Renal cortex interstitium (tissue), 15 donors: Measurements from ENCODE around the gene MPP2. TPM values are rescaled to one million over a fixed set of nuclear protein-coding genes. Genes with fewer than 3 reads are reported as not detected.
"Not testable (repeated sequence)": the region's sequence is repeated elsewhere in the genome, so short reads cannot be mapped to it uniquely, and the experiment has no call there.

Experiments
- DNase-seq, 11 donors: peaks; one replicate each; pipeline ENCODE4 v3.0.0-alpha.2; 2013; ENCODE audit warnings: low read depth in 9 of 11, low spot score in 4 of 11; ENCODE audit errors: extremely low read depth in 1 of 11
- long read RNA-seq, 16 experiments: transcript quantifications; one replicate each; lab custom pipeline, GENCODE V29; 2026
- polyA plus RNA-seq, 3 donors: library from polyadenylated mRNA; unstranded; fragments of 120-200 nt; gene quantifications; one replicate each; pipeline ENCODE4 v1.2.1, GENCODE V29; 2013; ENCODE audit not compliant: insufficient read length in 3 of 3

Gene MPP2, protein sequence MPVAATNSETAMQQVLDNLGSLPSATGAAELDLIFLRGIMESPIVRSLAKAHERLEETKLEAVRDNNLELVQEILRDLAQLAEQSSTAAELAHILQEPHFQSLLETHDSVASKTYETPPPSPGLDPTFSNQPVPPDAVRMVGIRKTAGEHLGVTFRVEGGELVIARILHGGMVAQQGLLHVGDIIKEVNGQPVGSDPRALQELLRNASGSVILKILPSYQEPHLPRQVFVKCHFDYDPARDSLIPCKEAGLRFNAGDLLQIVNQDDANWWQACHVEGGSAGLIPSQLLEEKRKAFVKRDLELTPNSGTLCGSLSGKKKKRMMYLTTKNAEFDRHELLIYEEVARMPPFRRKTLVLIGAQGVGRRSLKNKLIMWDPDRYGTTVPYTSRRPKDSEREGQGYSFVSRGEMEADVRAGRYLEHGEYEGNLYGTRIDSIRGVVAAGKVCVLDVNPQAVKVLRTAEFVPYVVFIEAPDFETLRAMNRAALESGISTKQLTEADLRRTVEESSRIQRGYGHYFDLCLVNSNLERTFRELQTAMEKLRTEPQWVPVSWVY
- polyA plus RNA-seq: 1 to 10 TPM; 5.8 to 8.2 (median 7.1) TPM
- long read RNA-seq, donor 1: 0 reads
- long read RNA-seq, donor 2, full-length matches to known transcripts: 1 of 1 reads
- long read RNA-seq, donor 2, partial matches to known transcripts: 0 of 1 reads
- long read RNA-seq, donor 2, other reads (novel, unspliced or antisense): 0 of 1 reads
- long read RNA-seq, donor 3: 0 reads
- long read RNA-seq, donor 4, full-length matches to known transcripts: 2 of 2 reads
- long read RNA-seq, donor 4, partial matches to known transcripts: 0 of 2 reads
- long read RNA-seq, donor 4, other reads (novel, unspliced or antisense): 0 of 2 reads
- long read RNA-seq, donor 5: 0 reads
- long read RNA-seq, donor 6, full-length matches to known transcripts: 1 of 1 reads
- long read RNA-seq, donor 6, partial matches to known transcripts: 0 of 1 reads
- long read RNA-seq, donor 6, other reads (novel, unspliced or antisense): 0 of 1 reads
- long read RNA-seq, donor 7, full-length matches to known transcripts: 2 of 2 reads
- long read RNA-seq, donor 7, partial matches to known transcripts: 0 of 2 reads
- long read RNA-seq, donor 7, other reads (novel, unspliced or antisense): 0 of 2 reads
- long read RNA-seq, donor 8: 0 reads
- long read RNA-seq, donor 9, full-length matches to known transcripts: 1 of 1 reads
- long read RNA-seq, donor 9, partial matches to known transcripts: 0 of 1 reads
- long read RNA-seq, donor 9, other reads (novel, unspliced or antisense): 0 of 1 reads
- long read RNA-seq, donor 10: 0 reads
- long read RNA-seq, donor 11, full-length matches to known transcripts: 1 of 1 reads
- long read RNA-seq, donor 11, partial matches to known transcripts: 0 of 1 reads
- long read RNA-seq, donor 11, other reads (novel, unspliced or antisense): 0 of 1 reads
- long read RNA-seq, donor 12, full-length matches to known transcripts: 1 of 1 reads
- long read RNA-seq, donor 12, partial matches to known transcripts: 0 of 1 reads
- long read RNA-seq, donor 12, other reads (novel, unspliced or antisense): 0 of 1 reads
- long read RNA-seq, donor 13: 0 reads
- long read RNA-seq, donor 14, full-length matches to known transcripts: 2 of 2 reads
- long read RNA-seq, donor 14, partial matches to known transcripts: 0 of 2 reads
- long read RNA-seq, donor 14, other reads (novel, unspliced or antisense): 0 of 2 reads
- long read RNA-seq, donor 15, full-length matches to known transcripts: 1 of 1 reads
- long read RNA-seq, donor 15, partial matches to known transcripts: 0 of 1 reads
- long read RNA-seq, donor 15, other reads (novel, unspliced or antisense): 0 of 1 reads
- long read RNA-seq, donor 16, full-length matches to known transcripts: 1 of 1 reads
- long read RNA-seq, donor 16, partial matches to known transcripts: 0 of 1 reads
- long read RNA-seq, donor 16, other reads (novel, unspliced or antisense): 0 of 1 reads

DNA sequence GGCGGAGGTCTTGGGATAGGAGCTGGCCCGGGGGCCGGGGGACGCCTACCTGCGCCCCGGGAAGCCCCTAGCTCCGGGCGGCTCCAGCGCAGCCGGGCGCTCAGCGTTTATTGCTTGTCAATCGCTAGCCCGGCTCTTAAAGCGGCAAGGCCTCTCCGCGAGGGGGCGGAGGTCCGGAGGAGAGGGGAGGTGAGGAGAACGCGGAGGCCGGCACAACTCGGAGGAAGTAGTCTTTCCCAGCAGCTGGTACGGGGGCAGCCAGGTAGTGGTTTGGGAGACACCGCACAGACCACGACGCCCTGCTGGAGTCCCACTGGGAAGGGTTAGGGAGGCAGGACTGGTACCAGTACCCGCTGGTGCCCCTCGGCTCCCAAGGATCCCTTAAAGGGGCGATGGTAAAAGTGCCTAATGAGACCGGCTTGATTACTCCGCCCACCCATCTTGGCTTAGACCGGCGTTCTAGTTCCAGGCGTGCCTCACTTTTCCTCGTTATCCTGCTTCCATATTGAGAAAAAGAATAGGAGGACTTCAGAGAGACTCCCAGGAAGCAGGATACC, at the start of gene MPP2:
TSS of gene MPP2 (minus strand) at position 112 of the 557 bp plus-strand sequence. CDS start 3,076 bp downstream, outside the sequence.
- DNase-seq: peak in 10 of 11 donors; percentile 58 to 88 (median 82)

DNA sequence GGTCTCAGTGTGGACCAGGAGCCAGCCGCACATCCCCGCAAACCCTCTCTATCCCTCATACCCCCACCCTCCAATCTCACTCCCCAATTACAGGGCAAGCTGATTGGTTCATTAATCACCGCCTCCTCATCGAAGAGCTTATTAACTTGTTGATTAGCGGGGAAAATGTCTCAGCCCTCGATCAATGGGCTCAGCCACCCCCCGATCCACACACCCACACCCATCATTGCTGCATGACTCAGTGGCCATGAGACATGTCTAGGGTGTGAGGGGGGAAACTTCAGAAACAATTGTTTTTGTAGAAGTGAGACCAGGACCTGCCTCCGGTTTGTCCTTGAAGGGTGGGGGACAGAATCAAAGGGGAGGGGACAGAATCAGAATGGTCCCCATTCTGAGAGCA, 48.9 kb upstream of the MPP2 start:
- DNase-seq: no peak

DNA sequence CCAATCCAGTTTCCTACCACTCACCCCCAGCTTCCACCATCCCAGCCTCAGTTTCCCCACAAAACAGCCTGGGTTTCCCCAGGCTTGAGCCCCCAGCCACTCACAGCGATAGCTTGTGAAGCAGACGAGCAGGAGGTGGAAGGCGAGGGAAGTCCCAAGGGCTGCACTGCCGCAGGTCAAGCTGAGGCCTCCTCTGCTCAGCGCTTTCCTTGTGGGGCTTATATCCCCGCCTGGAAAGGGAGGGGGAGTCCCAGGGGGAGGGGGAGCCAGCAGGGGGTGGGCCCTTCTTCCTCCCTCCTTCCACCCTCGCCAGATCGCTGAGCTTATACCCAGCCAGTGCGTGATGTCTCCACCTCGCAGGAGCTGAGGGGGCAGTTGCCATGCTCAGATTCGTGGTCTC, 46.4 kb upstream of the MPP2 start, which contains the start of gene PYY:
TSS of gene PYY (minus strand) at position 195 of the 400 bp plus-strand sequence. CDS start 457 bp downstream, outside the sequence.
- no peak for DNase-seq

DNA sequence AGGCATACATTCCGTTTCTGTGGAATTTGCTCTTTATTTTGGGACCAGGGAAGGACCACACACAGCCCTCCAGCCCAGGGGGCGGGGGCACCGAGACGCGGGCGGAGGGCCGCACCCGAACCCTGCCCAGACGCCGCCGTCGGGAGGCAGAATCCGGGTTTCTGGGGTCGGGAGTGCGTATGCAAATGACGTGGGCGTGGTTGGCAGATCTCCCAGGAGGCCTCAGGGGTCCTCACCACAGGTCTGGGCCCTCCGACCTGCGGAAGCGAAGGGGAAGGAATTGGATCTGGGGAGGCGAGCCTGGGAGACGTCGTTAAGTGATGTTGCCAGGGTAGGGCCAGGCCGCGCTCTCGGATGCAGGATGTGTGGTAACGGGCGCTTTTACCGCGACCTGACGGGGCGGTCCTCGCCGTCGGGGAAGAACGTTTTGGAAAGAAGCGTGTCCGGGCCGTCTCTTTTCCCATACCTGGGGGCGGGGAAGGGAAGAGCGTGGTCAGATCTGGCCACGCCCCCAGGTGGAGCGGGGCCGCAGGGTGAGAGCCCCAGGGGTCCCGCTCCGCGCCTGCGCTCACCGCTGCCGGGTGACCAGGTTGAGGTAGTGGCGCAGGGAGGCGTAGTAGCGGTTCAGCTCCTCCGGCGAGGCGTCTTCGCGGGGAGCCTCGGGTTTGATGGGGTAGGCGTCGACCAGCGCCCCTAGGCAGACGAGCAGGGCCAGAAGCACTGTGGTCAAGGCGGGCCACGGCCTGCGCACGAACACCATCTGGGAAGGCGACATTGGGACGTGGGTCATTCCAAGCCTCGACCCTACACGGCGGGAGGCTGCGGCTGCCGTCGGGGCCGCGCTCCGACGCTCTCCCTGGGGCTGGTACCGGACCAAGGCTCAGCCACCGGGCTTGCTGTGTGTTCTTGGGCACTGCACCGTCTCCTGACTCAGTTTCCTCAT, 45.7 kb upstream of the MPP2 start:
- no peak for DNase-seq

DNA sequence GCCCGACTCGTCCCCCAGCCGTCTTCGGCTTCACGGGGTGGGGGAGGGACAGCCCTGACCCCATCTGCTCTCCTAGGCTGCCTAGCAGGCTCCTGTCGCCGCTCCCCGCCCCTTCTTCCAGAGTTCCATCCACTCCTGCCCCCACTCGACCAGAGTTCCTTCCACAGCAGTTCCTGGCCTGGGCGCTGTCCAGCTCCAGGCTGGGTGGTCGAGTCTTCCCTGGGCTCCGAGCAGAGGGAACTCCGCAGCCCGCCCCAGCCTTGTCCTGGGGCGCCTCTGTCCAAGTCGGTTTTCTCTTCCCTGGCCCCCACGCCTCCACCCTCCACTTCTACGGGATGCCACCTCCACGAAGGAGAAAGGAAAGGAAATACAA, 45.0 kb upstream of the MPP2 start:
- DNase-seq: no peak

DNA sequence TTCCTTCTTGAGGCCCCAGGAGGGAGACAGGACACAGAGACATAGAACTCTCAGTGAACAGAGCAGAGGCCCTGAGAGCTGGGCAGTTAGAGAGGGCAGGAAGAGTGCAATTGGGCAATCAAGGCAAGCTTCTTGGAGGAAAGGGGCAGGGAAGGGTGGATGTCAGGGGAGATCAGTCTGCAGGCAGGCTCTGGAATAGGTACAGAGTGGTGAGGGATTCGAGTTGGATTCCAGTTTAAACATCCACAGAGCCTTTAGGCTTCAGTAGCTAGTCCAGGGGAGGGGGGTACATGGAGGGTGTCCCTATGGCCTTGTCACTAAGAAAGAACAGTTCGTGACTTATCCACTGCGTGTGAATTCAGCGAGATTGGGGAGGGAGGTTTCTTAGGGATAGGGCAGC, 44.4 kb upstream of the MPP2 start:
- DNase-seq: no peak

DNA sequence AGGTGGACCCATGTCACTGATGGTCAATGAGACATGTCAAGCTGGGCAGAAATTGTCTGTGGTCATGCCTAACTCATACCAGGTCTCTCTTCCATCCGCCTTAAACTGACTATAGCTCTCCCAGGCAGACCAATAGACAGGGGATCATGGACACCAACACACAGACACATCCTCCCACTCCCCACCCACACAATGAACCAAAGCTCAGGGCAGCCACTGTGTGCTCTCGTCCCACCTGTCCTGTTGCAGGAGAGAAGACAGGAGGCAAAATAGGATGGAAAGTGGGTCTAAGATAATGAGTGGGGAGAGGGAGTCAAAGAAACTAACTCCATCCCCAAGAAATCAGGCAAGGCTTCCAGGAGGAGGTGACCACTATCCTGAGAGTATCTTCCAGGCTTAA, 43.2 kb upstream of the MPP2 start:
- no peak for DNase-seq

DNA sequence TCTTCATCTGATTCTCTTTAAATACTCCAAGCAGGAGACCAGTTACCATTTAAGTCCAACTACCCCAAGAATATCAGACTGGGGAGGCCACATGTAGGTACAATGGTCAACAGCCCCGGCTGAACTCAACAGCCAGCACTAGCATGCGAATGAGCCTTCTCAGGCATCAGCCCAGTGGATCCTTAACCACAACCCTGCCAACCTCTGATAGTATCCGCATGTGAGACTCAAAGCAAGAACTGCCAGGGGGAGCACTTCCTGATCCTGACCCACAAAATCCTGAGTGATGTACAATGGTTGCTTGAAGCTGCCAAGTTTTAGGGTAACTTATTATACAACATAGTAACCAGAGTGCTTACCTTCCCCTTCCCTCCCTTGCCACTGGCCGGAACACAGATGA, 42.4 kb upstream of the MPP2 start:
- DNase-seq: no peak

DNA sequence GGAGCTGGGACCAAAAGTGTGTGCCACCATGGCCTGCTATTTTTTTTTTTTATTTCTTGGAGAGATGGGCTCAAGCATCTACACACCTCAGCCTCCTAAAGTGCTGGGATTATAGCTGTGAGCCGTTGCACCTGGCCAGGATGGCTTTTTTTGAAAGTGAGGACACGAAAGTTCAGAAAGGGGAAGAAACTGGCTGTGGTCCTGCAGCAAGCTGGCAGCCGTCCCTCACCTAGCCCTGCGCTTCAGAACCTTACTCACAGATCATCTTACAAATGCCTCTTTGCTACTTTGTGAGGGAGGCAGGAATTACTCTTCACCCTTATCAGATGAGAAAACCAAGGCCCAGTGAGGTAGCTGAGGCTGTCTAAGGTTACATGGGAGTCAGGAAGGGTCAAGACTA, 39.4 kb upstream of the MPP2 start:
- DNase-seq: no peak

DNA sequence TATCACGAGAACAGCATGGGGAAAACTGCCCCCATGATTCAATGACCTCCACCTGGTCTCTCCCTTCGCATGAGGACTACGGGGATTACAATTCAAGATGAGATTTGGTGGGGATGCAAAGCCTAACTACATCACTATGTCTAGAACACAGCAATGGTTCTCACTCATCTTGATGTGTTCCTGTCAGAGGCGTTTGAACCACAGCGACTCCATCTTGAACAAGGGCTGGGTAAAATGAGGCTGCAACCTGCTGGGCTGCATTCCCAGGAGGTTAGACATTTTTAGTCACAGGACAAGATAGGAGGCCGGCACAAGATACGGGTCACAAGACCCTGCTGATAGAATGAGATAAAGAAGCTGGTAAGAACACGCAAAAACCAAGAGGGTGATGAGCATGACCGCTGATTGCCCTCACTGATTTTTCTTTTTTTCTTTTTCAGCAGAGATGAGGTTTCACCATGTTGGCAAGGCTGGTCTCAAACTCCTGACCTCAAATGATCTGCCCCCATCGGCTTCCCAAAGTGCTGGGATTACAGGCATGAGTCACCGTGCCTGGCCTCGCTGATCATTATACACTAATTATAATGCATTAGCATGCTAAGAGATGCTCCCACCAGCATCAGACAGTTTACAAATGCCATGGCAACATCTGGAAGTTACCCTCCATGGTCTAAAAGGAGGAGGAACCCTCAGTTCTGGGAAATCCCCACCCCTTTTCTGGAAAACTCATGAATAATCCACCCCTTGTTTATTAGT, 37.9 kb upstream of the MPP2 start:
- no peak for DNase-seq

DNA sequence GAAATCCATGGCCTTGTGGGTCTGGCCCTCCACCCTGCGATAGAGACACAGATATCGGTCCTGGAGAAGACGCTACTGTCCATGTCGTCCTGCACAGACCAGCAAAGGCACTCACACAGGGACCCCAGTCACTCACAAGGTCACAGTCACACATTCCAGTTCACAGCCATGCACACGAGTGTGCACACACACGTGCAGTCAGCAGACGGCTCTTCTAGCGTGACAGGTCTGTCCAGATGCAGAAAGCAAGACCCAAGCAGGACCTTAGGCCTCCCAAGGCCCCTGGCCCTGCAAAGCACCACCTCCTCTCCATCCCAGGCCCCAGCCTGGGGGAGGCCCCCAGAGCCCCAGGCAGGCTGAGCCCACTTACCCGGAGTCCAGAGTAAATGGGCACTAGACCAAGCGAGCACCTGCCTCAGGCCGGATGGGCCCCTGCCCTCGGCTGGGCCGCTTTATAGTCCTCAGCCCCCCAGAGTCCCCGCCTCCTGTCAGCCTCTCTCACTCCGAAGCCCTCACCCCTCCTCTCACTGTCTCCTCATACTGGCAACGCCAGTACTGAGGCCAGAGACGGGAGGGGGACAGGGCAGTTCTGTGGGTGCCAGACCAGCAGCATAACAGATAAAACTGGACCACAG, 34.8 kb upstream of the MPP2 start, which contains the start of gene PPY:
TSS of gene PPY (minus strand) at position 426 of the 635 bp plus-strand sequence. CDS start 822 bp downstream, outside the sequence.
- no peak for DNase-seq

DNA sequence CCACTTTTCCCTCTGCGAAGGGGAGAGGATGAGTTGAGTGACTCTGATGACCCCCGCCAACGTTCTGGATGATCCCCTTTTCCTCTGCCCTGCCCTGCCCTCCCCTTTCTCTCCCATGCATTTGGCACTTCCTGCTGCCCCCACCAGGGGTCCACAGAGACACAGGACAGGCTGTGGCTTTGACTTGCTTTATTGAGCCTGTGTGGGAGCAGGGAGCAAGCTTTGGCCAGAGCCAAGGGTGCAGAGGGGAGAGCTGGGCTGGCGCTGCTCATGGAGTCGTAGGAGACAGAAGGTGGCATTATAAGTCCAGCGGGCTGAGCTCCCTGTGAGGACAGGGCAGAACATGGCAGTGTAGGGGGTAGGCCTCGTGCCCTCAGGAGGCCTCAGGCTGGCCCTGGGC, 33.3 kb upstream of the MPP2 start:
- DNase-seq: peak in 1 of 11 donors; percentile 62

DNA sequence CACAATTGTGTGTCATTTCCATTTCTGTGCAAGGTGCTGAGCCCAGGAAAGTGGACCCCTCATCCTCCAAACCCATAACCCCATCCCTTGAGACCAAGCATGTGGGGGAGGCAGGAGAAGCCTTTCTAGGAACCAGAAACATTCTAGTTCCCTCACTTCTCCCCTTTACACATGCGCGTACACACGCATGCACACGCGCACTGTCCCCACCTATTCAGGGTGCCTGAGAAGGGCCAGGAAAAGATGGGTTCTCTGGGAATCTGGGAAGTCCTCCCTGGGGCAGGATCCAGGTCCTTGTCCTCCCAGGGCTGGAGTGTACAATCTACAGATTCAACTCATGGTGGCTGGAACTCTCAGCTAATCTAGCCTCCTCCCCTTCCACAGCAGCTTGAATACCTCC, 32.5 kb upstream of the MPP2 start:
- DNase-seq: no peak

DNA sequence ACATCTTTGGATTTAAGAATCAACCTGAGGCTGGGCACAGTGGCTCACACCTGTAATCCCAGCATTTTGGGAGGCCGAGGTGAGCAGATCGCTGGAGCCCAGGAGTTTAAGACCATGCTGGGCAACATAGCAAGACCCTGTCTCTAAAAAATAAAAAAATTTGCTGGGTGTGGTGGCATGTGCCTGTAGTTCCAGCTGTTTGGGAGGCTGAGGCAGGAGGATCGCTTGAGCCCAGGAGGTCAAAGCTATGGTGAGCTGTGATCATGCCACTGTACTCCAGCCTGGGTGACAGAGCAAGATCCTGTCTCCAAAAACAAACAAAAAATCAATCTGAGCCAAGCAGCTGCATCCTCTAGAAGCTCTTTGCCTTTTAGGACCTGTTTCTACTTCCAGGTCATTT, 32.1 kb upstream of the MPP2 start:
- not testable (repeated sequence) for DNase-seq

DNA sequence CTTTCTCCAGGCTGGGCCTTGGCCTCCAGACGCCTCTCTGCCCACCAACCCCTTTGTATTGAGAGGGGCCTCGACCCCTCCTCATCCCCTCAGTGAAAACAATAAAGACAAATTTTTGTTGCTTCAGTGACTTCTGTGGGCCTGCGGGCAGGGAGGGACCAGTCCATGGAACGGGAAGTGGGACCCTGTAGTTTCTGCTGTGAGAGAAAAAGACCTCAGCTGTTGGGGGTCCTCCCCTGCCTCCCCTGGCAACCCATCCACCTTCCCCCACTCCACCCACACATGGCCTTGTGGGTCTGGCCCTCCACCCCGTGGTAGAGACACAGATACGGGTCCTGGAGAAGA, 31.5 kb upstream of the MPP2 start:
- DNase-seq: no peak
